GM18526 (cell line): ENCODE measurements around the gene IFNB1.

Source experiments
- POLR2A ChIP-seq: IDR thresholded peaks from 3 replicates; pipeline ENCODE4 v1.6.1; 2011; ENCODE audit not compliant: insufficient read length; ENCODE audit errors: extremely low read depth

Gene IFNB1

GRCh38 chr9:21030389-21031035 is 47.2 kb downstream of the IFNB1 start:
- TF ChIP-seq POLR2A = no peak

GRCh38 chr9:21029661-21030060 is 48.1 kb downstream of the IFNB1 start:
- no peak for TF ChIP-seq POLR2A

GRCh38 chr9:21028466-21028865 is 49.3 kb downstream of the IFNB1 start:
- TF ChIP-seq POLR2A = no peak

- TF ChIP-seq POLR2A = no peak
These were observed 50.4 kb downstream of the IFNB1 start for GRCh38 chr9:21027295-21027694.
